B cell (primary cell): ENCODE results near the gene MRC2. TPM values are rescaled to one million over a fixed set of nuclear protein-coding genes. Genes with fewer than 3 reads are reported as not detected.
A peak's percentile ranks its signal among the peaks of the same experiment; 100 is the strongest.

ENCODE experiments used
- ATAC-seq: fragments of 200-7000 bp; cut with Tn5 transposase; one replicate; pipeline ENCODE4 v1.10.0; 2021; ENCODE audit warnings: low read depth, mild to moderate bottlenecking, moderate number of reproducible peaks, moderate library complexity
- CTCF ChIA-PET: fragments of 350-600 bp; sonication (Branson Sonifier 250); formaldehyde crosslinking; loops from one replicate; lab custom pipeline; 2021; ENCODE audit warnings: antibody characterized with exemption, inconsistent platforms; lab: Charles Lee
- POLR2A ChIA-PET: fragments of 350-600 bp; sonication (Branson Sonifier 250); formaldehyde crosslinking; loops from one replicate; lab custom pipeline; 2021; ENCODE audit warnings: antibody characterized with exemption; lab: Charles Lee
- DNase-seq: peaks from one replicate; pipeline ENCODE4 v3.0.0; 2013
- H2AFZ ChIP-seq: 2 replicates; pipeline ENCODE4 v1.6.1; 2012; ENCODE audit warnings: mild to moderate bottlenecking, low read depth, low read length; ENCODE audit not compliant: insufficient read depth, poor library complexity, severe bottlenecking
- H3K27ac ChIP-seq, 2 donors: 1 replicate in 1 of 2; 2 replicates in 1 of 2; pipeline ENCODE4 v1.5.1; 2012 to 2013; ENCODE audit warnings: low read length in 2 of 2, mild to moderate bottlenecking in 2 of 2, moderate library complexity in 1 of 2
- H3K27me3 ChIP-seq, 4 experiments: fragments of 200-600 bp in 1 of 4; sonication (generic) in 1 of 4; replicated peaks in 1 of 4; 1 replicate in 2 of 4; 2 replicates in 2 of 4; pipeline versions ENCODE4 v1.6.1 to v1.7.0; 2013 to 2016; ENCODE audit warnings: low read length in 3 of 4, mild to moderate bottlenecking in 2 of 4, mixed read lengths in 1 of 4, moderate library complexity in 1 of 4; ENCODE audit not compliant: insufficient read depth in 4 of 4, control insufficient read depth in 3 of 4; ENCODE audit errors: control extremely low read depth in 1 of 4
- H3K36me3 ChIP-seq, 2 experiments: replicated peaks in 1 of 2; 1 replicate in 1 of 2; 2 replicates in 1 of 2; pipeline versions ENCODE4 v1.6.1 to v1.7.1; 2013; ENCODE audit warnings: low read length in 1 of 2; ENCODE audit not compliant: insufficient read depth in 2 of 2, control insufficient read depth in 1 of 2; ENCODE audit errors: control extremely low read depth in 1 of 2, extremely low read depth in 1 of 2
- H3K4me1 ChIP-seq, 2 donors: fragments of 200-600 bp in 1 of 2; sonication (generic) in 1 of 2; 1 replicate in 1 of 2; 2 replicates in 1 of 2; pipeline versions ENCODE4 v1.5.1 to v1.6.1; 2013 to 2017; ENCODE audit warnings: low read length in 2 of 2; ENCODE audit not compliant: control insufficient read depth in 2 of 2, insufficient read depth in 2 of 2
- H3K4me2 ChIP-seq: replicated peaks from 2 replicates; pipeline ENCODE3; 2012; ENCODE audit warnings: mild to moderate bottlenecking, low read depth, low read length; ENCODE audit not compliant: poor library complexity, severe bottlenecking
- H3K4me3 ChIP-seq, 5 experiments: fragments of 200-600 bp in 1 of 5; sonication (generic) in 1 of 5; 1 replicate in 3 of 5; 2 replicates in 2 of 5; pipeline versions ENCODE4 v1.5.1 to v1.7.0; 2011 to 2016; ENCODE audit warnings: low read length in 4 of 5, mild to moderate bottlenecking in 4 of 5, low read depth in 2 of 5, control low read depth in 1 of 5, moderate library complexity in 1 of 5; ENCODE audit not compliant: insufficient read depth in 1 of 5; ENCODE audit errors: control extremely low read depth in 1 of 5, extremely low read depth in 1 of 5
- H3K79me2 ChIP-seq: fragments of 200-600 bp; sonication (generic); one replicate; pipeline ENCODE4 v1.6.0; 2016; ENCODE audit warnings: low read length; ENCODE audit not compliant: control insufficient read depth, insufficient read depth
- H3K9ac ChIP-seq: fragments of 200-600 bp; sonication (generic); 2 replicates; pipeline ENCODE4 v1.6.1; 2017; ENCODE audit warnings: mild to moderate bottlenecking, low read length, moderate library complexity
- H3K9me3 ChIP-seq, 3 donors: one replicate each; pipeline versions ENCODE4 v1.6.1 to v1.7.1; 2013; ENCODE audit warnings: low read length in 2 of 3; ENCODE audit not compliant: control insufficient read depth in 2 of 3, insufficient read depth in 1 of 3; ENCODE audit errors: control extremely low read depth in 1 of 3
- H4K20me1 ChIP-seq: 2 replicates; pipeline ENCODE4 v1.6.0; 2012; ENCODE audit warnings: mild to moderate bottlenecking, low read length; ENCODE audit not compliant: insufficient read depth, control insufficient read depth, poor library complexity, severe bottlenecking
- H3K27ac Mint-ChIP-seq: one replicate; pipeline ENCODE4 v1.8.0; 2021; ENCODE audit warnings: mixed read lengths
- H3K27me3 Mint-ChIP-seq: one replicate; pipeline ENCODE4 v1.8.0; 2021; ENCODE audit warnings: mixed read lengths
- H3K4me1 Mint-ChIP-seq: one replicate; pipeline ENCODE4 v1.8.0; 2021; ENCODE audit warnings: mixed read lengths
- H3K4me3 Mint-ChIP-seq: one replicate; pipeline ENCODE4 v1.8.0; 2021; ENCODE audit warnings: mixed read lengths
- H3K9me3 Mint-ChIP-seq: one replicate; pipeline ENCODE4 v1.8.0; 2022; ENCODE audit warnings: mixed read lengths; ENCODE audit not compliant: insufficient read depth
- CTCF ChIP-seq: fragments of 200-600 bp; IDR thresholded peaks from one replicate; pipeline ENCODE4 v1.8.0; 2022; ENCODE audit warnings: antibody characterized with exemption, mild to moderate bottlenecking
- EZH2 ChIP-seq: IDR thresholded peaks from 2 replicates; pipeline ENCODE4 v1.6.1; 2012; ENCODE audit warnings: borderline replicate concordance, low read depth, mild to moderate bottlenecking, moderate library complexity, low read length; ENCODE audit not compliant: insufficient read depth, poor library complexity, severe bottlenecking
- WGBS: methylation state at CpG from one replicate; pipeline ENCODE4 v1.1.5; 2013; ENCODE audit warnings: missing lambda C conversion rate; ENCODE audit not compliant: insufficient coverage; 5-methylcytosine and 5-hydroxymethylcytosine counted together
- intact Hi-C: fragments of 100-400 bp; cut with micrococcal nuclease; formaldehyde crosslinking; loops from one replicate; pipeline ENCODE4 v1.10.0; 2022
- polyA plus RNA-seq: library from polyadenylated mRNA; depleted of rRNA; stranded (reverse); fragments of >200 nt; gene quantifications from 2 replicates; pipeline ENCODE4 v1.2.3, GENCODE V29; 2012
- total RNA-seq, 2 donors: library from RNA; stranded (reverse); fragments of 120-200 nt in 1 of 2; gene quantifications; 1 replicate in 1 of 2; 2 replicates in 1 of 2; pipeline versions ENCODE4 v1.2.3 to v1.2.4, GENCODE V29; 2013 to 2022

The MRC2 gene
- total and polyA plus RNA-seq, 2 donors (not counting 1 experiment from before 2014, with no cell fraction given): 0.09 to 0.34 TPM

- Histone ChIP-seq H3K4me3 (no peak overlapping the region), H3K27ac (no peak overlapping the region), H3K36me3 (no peaks in the 10 kb centered on the region), H2AFZ (no peak overlapping the region), H3K4me2 (no peak overlapping the region), H3K4me1 (no peaks in the 10 kb centered on the region), H3K9ac (no peak overlapping the region), H3K27me3 (no peaks in the 10 kb centered on the region), H3K79me2 (no peaks in the 10 kb centered on the region), H3K9me3 (no peaks in the 10 kb centered on the region), H4K20me1 (no peaks in the 10 kb centered on the region)
- 98% methylated on average over 23 of the region's 40 CpGs for WGBS
- H3K27me3 Mint-ChIP-seq: no peaks in the 10 kb centered on the region
- ChIA-PET POLR2A (no interaction called here), CTCF (interaction anchor here (0.6 kb wide), 1 partner anchor 270 kb away, joined by 3 read pairs; no protein-coding TSS in a partner anchor)
- intact Hi-C loops: no loop called here
- H3K4me1 Mint-ChIP-seq: no peaks in the 10 kb centered on the region
- H3K9me3 Mint-ChIP-seq: peaks cover 3% of the 10 kb centered on the region
- no peak overlapping the region for H3K4me3 Mint-ChIP-seq
- no peak for ATAC-seq
- H3K27ac Mint-ChIP-seq: no peak overlapping the region
- peak; percentile 2 for DNase-seq
- TF ChIP-seq CTCF (no peak), EZH2 (no peak)
Measured at GRCh38 chr17:62666801-62667591, 39.5 kb downstream of the MRC2 start.

GRCh38 chr17:62668091-62668804, 40.8 kb downstream of the MRC2 start:
- H4K20me1 ChIP-seq: no peaks in the 10 kb centered on the region
- no peaks in the 10 kb centered on the region for H3K36me3 ChIP-seq
- intact Hi-C loops: no loop called here
- no peak overlapping the region for H3K9ac ChIP-seq
- ChIA-PET POLR2A (no interaction called here), CTCF (no interaction called here)
- H3K4me2 ChIP-seq: no peak overlapping the region
- no peaks in the 10 kb centered on the region for H3K9me3 ChIP-seq
- no peak for ATAC-seq
- 63% methylated on average over 6 of the region's 10 CpGs for WGBS
- no peak overlapping the region for H3K4me3 Mint-ChIP-seq
- no peaks in the 10 kb centered on the region for H3K9me3 Mint-ChIP-seq
- no peaks in the 10 kb centered on the region for H3K4me1 ChIP-seq
- no peak overlapping the region for H2AFZ ChIP-seq
- no peak overlapping the region for H3K27ac Mint-ChIP-seq
- TF ChIP-seq CTCF: no peak
- no peak for TF ChIP-seq EZH2
- no peaks in the 10 kb centered on the region for H3K79me2 ChIP-seq
- H3K27ac ChIP-seq: no peak overlapping the region
- no peak overlapping the region for H3K4me3 ChIP-seq
- no peaks in the 10 kb centered on the region for H3K4me1 Mint-ChIP-seq
- H3K27me3 ChIP-seq: no peaks in the 10 kb centered on the region
- peaks cover 4% of the 10 kb centered on the region for H3K27me3 Mint-ChIP-seq
- DNase-seq: no peak
